HG03066 (cell line): Measurements from ENCODE around the gene ZNF428.
"Not testable (repeated sequence)": the region's sequence is repeated elsewhere in the genome, so short reads cannot be mapped to it uniquely, and the experiment has no call there.

ENCODE experiments used
- ATAC-seq: cut with Tn5 transposase; IDR thresholded peaks from one replicate; pipeline ENCODE4 v1.9.1; 2021; ENCODE audit warnings: low read depth; ENCODE audit not compliant: unreplicated experiment

ZNF428 gene

DNA sequence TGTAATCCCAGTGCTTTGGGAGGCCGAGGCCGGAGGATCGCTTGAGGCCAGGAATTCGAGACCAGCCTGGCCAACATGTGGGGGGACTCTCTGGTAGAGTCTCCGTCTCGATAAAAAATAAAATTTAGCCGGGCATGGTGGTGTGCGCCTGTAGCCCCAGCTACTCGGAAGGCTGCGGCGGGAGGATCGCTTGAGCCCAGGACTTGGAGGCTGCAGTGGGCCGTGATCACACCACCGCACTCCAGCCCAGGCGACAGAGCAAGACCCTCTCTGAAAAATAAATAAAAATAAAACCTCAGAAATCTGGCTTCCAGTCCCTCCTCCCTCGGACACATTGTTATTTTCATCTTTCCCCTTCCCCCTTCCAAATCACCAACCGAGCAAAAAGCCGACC, 23.8 kb downstream of the ZNF428 start:
- ATAC-seq: no peak

DNA sequence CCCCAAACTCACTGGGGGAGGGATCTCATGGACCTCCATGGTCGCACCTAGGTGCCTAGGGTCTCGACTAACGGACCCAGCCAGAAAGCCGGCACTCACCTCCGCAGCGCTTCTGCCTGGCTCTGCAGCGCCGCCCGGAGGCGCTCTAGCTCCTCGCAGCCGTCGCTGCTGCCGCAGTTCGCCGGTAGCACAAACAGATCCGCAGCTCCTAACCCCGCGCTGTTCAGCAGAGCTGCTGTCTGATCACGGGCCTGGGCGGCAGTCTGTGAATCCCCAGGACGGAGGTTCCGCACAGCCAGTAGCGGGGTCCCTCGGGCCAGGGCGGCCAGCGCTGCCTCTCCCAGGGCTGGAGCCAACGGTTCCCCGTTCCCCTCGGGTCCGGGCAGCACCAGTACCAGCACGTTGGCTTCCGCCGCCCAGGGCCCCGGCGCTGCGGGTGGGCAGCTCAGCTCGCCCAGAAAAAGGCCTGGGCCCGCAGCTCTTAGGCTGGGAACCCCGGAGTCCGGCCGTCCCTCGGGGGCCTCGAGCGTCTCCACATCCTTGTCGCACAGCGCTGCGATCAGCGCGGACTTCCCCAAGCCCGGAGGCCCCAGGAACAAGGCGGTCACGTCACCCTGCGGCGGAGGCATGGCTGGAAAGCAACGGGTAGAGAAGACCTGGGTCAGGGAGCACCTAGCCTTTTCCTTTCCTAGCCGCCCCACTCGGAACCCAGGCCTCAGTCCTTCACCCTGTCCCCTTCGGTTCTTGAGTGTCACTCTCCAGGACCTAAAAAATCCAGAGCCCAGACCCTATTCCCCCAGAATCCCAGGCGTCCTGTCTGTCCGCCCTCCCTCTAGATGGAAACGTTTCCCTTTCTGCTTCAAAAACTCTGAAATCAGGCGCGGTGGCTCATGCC, 24.5 kb downstream of the ZNF428 start:
- no peak for ATAC-seq

DNA sequence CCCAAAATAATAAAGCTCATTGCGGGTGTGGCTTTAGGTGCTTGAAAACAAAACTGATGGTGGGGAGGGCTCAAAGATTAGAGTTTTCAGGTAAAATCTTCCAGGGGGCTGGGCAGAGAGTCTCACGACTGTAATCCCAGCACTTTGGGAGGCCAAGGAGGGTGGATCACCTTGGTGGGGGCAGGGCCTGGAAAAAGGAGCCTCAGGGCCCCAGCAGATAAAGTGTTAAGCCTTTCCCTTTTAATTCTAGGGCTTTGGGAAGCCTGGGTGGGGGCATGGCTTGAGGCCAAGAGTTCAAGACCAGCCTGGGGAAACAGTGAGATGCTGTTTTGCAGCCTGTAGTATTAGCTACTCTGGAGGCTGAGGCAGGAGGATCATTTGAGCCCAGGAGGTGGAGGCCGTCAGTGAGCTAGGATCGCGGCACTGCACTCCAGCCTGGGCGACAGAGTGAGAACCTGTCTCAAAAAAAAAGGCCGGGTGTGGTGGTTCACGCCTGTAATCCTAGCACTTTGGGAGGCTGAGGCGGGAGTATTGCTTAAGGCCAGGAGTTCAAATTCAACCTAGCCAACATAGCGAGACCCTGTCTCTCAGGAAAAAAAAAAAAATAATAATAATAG, 25.2 kb downstream of the ZNF428 start:
- ATAC-seq: no peak

DNA sequence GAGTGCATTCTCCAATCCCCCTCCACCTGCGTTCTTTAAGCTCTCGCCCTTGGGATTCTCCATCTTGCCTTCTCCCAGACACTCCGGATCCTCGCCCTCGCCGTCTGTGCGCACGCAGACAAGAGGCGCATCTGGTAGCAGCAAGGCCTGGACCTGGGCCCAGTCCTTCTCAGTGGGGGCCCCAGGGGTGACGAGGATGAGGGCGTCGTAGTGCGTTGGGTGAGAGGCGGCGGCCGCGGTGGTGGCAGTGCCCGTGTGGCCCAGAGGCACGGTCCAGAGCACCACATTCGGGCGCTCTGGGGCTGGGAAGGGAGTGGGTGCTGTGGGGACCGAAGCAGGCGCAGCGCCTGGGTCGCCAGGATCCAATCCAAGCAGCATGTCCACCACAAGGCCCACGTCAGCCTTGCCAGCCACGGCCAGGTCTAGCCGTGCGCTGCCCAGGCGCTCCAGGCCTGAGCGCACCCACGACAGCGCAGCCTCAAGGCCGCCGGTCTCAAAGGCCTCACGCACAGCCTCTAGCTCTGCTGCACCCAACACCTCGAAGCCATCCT, 26.6 kb downstream of the ZNF428 start:
- ATAC-seq: no peak

DNA sequence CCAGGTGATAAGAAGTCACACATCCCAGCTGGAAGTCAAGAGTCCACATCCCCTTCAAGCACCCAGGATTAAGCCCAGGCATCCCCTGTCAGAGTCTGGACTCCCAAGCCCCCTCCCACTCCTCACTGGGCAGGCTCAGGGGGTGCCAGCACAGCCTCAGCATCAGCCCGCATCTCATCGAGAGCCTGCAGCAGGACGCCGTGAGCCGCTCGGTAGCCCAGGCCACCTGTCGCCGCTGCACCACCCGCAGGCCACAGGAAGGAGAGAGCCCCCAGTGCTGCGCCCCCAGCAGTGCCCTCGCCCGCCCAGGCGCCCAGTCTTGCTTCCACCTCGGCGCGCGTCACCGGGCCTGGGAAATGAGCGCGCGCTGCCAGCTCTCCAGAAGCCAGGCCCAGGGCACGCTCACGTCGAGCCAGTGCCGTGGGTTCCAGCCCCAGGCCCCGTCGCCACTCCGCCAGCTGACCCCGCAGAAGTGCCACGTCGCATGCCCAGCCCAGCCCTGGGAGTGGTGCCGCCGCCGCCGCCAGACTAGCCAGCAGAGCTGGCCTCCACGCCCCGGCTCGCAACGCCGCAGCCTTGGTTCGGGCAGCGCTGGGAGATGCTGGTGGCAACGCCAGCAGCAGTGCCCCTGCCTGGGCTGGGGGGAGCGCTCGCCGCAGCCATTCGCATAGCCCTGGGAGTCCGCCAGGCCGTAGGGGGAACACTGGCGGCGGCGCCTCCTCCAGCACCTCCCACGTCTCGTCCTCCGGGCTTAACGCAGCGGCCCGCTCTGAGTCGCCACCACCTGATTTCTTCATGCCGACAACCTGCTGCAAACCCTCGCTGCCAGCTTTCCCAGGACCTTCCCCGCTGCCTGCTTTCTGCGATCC, 27.3 kb downstream of the ZNF428 start:
- ATAC-seq: no peak

DNA sequence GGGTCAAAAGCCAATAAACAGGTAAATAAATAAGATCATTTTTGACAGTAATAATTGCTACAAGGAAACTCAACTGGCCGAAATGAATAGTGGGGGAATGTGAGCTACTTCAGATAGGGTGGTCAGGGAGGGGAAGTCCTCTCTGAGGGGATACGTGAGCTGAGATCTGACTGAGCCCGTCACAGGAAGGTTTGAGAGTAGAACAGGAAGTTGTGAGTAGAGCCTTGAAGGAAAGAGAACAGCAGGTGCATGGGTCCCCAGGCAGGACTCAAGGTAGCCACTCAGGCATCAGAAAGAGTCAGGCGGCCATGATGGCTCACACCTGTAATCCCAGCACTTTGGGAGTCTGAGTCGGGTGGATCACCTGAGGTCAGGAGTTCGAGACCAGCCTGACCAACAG, 29.8 kb downstream of the ZNF428 start:
- ATAC-seq: no peak

DNA sequence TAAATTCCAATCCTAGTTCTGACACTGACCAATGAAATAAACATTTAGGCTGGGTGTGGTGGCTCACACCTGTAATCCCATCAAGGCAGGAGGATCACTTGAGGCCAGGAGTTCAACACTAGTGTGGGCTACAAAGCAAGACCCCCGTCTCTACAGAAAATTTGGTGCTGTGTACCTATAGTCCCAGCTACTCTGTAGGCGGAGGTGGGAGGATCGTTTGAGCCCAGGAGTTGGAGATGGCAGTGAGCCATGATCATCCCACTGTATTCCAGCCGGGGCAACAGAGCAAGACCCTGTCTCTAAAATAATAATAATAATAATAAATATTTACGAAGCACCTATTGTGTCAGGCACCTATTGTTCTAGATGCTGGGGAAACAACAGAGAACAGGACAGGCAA, 30.2 kb downstream of the ZNF428 start:
- ATAC-seq: no peak

DNA sequence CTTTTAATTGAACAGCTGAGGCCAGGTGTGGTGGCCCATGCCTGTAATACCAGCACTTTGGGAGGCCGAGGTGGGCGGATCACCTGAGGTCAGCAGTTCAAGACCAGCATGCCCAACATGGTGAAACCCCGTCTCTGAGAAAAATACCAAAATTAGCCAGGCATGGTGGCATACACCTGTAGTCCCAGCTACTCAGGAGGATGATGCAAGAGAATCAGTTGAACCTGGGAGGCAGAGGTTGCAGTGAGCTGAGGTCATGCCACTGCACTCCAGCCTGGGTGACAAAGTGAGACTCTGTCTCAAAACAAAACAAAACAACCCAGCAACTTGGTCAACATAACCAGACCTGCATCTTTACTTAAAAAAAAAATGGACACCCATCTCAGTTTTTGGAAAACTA, 32.4 kb downstream of the ZNF428 start:
- not testable (repeated sequence) for ATAC-seq

DNA sequence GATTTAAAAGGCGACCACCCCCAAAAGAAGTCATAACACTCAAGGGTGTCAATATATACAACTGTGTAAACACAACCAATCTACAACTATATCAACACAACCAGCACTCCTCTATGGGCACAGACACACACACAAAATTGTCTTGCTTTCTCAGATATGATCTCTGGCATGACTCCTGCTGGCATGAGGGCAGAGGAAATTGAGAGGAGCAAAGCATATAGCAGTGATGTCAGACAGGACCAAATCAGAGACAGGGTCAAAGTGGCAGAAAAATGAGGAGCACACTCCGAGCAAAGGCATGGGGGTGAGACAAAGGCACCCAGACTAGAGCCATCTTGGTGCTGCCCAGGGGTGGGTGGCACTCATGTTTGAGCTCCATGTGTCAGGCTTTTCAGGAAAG, 33.1 kb downstream of the ZNF428 start:
- ATAC-seq: no peak

DNA sequence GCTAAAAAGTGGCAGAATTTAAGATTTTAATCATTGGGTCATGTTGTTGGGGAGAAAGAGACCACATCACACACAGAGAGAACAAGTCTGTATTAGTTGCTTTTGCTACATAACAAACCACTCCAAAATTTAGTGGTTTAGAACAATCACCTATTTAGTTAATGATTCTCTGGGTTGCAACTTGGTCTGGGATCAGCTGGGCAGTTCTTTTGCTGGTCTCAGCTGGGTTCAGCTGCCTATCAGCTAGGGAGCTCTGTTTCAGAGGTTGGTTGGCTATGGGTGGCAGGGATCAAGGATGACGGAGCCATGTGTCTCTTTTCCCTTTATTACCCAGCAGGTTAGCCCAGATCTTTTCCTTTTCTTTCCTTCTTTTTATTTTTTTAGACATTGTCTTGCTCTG, 34.9 kb downstream of the ZNF428 start:
- no peak for ATAC-seq

DNA sequence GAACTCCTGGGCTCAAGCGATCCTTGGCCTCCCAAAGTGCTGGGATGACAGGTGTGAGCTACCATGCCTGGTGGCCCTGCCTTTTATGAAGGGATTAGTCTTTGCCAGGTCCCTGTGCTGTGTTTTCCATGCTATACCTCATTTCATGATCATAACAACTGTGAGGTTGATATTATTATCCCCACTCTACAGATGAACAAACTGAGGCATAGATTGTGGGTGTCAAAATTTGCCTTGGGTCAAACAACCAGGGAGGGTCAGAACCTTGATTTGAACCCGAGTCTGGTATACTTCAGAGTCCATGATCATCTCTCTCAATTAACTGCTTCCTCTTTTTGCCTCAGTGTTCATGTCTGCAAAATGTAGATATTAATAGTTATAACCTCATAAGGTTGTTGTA, 36.9 kb downstream of the ZNF428 start:
- no peak for ATAC-seq

DNA sequence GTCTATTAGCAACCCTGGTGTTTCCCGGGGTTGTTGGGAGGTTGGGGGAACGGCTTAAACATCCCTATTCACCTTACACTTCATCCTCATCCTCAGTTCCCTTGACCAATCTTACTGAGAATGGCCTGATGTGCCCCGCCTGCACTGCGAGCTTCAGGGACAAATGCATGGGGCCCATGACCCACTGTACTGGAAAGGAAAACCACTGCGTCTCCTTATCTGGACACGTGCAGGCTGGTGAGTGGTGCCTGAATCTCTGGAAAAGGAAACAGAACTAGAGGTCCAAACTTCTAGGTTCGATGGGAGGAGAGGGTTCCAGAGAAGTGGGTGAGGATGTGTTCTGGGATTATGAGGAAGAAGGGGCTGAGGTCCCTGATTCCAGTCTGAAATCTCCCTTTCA, 38.0 kb downstream of the ZNF428 start:
- no peak for ATAC-seq

DNA sequence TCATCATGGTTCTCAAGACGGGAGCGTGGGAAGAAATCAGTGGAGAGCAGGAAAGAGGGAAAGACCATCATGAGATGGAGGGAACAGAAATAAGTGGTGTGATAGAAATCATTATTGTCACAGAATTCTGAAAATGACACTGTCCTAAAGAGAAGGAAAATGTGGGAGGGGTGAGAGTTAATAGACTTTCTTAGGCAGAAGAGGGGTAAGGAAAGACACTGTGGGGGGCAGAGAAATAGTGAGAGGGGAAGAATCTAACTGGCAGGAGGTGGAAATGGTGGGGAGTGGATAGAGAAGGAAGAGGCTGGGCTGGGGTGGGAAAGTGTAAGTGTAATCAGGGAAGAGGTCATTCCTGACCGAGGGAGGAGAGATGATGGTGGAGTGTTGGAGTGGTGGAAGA, 40.6 kb downstream of the ZNF428 start:
- ATAC-seq: no peak

DNA sequence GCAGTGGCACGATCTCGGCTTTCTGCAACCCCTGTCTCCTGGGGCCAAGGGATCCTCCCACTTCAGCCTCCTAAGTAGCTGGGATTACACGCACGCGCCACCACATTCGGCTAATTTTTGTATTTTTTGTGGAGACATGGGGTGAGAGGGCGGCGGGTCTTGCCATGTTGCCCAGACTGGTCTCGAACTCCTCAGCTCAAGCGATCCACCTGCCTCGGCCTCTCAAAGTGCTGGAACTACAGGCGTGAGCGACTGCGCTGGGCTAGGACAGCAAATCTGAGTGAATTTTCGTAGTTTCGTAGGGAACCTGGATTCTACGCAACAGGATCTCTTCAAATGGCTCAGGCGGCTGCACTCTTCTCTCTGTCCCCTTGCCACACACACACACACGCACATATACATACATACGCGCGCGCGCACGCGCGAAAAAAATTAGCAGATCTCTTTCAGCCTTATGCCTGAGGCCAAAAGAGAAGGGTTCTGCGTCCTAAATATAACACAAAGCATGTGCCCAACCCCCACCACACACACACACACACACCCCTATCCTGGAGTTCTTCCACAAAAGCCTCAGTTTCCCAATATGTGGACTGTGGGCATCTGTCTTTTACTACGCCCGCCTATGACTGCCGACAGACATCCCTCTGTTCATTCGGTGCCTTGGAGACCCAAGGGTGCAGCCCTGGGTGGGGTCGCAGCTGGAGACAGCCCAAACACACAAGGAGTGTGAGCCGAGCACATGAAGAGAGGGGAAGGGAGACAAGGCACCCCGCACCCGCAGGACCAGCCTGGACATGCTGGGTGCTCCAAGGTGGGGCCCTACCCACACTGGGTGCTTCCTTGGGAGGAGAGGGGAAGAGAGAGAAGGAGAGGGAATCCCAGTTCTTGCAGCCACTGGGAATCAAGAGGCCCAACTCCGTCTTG, 43.2 kb downstream of the ZNF428 start:
- no peak for ATAC-seq

DNA sequence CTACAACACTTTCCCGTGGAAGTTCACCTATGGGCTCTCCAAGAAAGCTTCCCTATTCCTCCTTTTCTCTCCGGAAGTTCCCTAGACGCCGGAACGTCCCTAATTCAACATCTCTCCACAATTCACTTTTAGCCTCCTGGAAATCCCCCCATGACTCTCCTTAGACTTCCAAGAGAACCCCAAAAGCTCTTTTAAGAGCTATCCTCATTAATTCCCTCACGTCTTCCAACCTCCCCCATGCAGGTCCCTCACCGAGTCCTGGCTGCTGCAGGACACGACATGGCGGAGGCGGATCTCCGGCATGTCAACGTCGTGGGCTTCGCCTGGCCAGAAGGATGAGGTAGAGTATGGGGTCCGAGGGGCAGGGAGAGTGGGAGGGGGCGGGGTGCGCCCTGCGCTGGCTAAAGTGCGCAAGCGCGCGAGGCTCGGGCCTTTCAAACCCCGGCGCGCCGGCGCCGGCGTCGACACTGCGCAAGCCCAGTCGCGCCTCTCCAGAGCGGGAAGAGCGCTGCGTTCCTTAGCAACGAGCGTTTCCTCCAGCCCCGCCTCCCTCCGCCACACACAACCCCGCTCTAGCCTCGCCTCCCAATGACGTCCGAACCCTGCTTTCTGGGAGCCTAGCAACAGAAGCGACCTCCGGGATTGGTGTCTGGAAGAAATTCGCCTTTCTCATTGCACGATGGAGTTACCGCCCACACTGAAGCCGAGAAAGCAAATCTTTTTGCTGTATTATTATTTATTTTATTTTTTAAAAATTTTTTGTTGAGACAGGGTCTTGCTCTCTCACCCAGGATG, 44.1 kb downstream of the ZNF428 start, which contains the start of the genes PINLYP and XRCC1:
Gene PINLYP, plus strand, starts transcription at position 646 of the 795 bp plus-strand sequence. CDS start 1,391 bp downstream, outside the sequence.
Gene XRCC1, minus strand, starts transcription at position 372 of the 795 bp plus-strand sequence. Its CDS starts 69 bp downstream, at position 303.
- peak; percentile 98 for ATAC-seq

DNA sequence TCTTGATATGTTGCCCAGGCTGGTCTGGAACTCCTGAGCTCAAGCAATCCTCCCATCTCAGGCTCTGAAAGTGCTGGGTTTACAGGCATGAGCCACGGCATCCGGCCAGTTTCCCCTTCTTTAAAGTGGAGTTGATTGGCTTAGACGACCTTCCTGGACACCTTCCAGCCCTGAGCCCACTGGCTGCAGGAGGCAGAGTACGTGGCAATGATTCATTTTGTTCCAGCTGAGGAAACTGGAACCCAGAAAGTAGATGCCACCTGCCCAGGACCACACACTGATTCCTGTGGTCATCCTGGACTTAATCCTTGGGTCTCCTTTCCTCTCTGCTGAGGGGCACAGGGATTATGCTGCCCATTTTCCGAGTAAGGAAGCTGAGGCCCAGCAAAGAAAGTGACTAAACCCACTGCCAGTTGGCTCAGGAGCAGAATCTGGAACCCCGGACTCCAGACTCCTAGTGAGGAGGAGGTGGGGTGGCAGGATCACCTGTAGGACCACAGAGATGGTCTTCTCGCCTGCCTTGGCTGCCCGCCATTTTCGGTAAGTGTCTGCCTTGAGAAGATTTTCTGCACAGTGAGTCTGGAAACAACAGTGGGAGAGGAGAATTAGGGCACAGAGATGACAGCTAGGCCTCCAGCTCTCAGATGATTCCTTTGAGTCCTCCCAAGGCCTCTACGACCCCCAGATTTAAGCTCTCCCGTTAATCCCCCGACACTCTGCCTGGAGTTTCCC, 44.8 kb downstream of the ZNF428 start:
- ATAC-seq: no peak

DNA sequence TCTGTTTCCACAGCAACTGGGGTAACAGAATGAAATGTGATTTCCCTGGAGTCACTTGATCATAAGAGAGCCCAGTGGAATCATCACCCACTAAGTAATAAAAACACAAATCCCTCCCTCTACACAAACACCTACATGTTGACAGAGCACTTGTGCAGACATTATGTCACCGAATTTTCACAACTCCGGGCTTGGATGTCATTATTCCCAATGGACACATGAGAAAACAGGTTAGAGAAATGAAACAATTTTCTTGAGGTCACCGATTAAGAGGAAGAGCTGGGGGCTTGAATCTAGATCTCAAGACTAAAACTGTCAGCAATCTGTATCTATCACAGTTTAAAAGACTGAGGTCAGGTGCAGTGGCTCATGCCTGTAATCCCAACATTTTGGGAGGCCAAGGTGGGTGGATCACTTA, 47.2 kb downstream of the ZNF428 start:
- no peak for ATAC-seq

DNA sequence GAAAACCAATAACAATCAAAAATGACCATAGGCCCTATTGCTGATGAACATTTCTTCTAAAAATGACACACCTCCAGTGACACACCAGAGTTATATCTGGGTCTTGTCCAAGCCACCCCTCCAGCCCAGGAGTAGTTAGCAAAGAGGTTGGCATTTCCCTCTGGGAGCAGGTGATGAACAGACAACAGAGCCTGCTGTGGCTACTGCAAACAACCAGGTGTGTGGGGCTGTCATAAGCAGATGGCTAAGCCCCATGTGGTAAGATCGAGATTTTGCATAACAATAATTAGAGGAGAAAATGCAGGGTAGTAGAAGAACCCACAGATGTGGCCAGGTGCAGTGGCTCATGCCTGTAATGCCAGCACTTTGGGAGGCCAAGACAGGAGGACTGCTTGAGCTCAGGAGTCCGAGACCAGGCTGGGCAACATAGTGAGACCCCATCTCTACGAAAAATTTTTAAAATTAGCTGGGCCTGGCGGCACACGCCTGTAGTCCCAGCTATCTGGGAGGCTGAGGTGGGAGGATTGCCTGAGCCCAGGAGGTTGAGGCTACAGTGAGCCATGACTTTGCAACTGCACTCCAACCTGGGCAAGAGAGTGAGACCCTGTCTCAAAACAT, 49.1 kb downstream of the ZNF428 start:
- no peak for ATAC-seq
